Upper lobe of right lung (tissue), 1 donor: ENCODE data around the gene KCMF1. TPM values are rescaled to one million over a fixed set of nuclear protein-coding genes. Genes with fewer than 3 reads are reported as not detected.

Experiments
- ATAC-seq: fragments of 200-7000 bp; cut with Tn5 transposase; one replicate; pipeline ENCODE4 v1.9.1; 2020; ENCODE audit warnings: mild to moderate bottlenecking, moderate library complexity
- DNase-seq: peaks from one replicate; pipeline ENCODE4 v3.0.0-alpha.2; 2020
- H3K27ac ChIP-seq: fragments of 200-600 bp; one replicate; pipeline ENCODE4 v1.8.0; 2022
- H3K27me3 ChIP-seq: fragments of 200-600 bp; one replicate; pipeline ENCODE4 v1.8.0; 2022; ENCODE audit warnings: mild to moderate bottlenecking
- H3K36me3 ChIP-seq: fragments of 200-600 bp; one replicate; pipeline ENCODE4 v1.8.0; 2022
- H3K4me1 ChIP-seq: fragments of 200-600 bp; one replicate; pipeline ENCODE4 v1.8.0; 2022
- H3K4me3 ChIP-seq: fragments of 200-600 bp; one replicate; pipeline ENCODE4 v1.8.0; 2022; ENCODE audit warnings: mild to moderate bottlenecking
- H3K9me3 ChIP-seq: fragments of 200-600 bp; one replicate; pipeline ENCODE4 v1.8.0; 2022
- intact Hi-C: fragments of 100-400 bp; cut with DNase I; formaldehyde crosslinking; loops from one replicate; pipeline ENCODE4 v1.11.0; 2022
- total RNA-seq: library from RNA; stranded (reverse); fragmentation: NEBNext Ultra II Directional; extraction: Animal tissue kit (Norgen Biotek cat#: 25700); gene quantifications from one replicate; pipeline ENCODE4 v1.2.1, GENCODE V29; 2021
- TF ChIP-seq, protein P1 (sequence below): fragments of 200-600 bp; IDR thresholded peaks from one replicate; pipeline ENCODE4 v1.8.0; 2022; ENCODE audit warnings: antibody characterized with exemption
- donor health status: DM: no; HTN: yes; CAD: no; lungs with severe emphysema.

KCMF1 gene
- total RNA-seq, 1 donor from 2014 or later: 72.9 TPM

DNA sequence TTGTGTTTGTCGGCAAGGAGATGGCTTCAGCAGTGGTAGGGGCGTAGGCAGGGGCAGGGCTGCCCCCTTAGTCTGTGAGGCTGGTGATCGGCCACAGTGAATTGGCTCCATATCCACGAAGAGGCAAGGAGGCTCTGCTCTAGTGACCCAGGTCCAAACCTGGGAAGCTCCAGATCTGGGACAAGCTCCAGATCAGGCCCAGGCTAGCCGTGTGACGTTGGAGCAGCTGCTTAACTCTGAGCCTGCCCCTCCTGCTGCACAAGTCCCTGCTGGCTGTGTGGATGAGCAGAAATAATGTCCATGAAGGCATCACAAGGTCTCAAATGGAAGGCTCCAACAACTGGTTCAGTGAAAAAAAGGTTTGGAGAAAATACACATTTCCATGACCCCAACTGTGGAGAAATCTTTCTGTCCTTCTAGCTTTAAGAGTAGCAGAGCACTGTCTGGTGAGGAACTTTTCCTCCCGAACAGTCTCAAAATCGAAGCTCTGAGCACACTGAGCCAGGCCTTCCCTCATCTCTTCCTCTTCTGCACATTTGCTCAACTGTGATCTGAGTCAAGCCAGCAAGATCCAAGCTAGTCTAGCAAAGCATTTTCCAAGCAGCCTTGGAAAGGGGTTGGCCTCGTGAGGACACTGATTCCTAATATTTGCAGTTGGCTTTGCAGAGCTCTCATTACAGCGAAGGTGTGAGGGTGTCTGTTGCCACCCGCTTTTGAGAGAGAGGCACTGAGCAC lies 95.2 kb downstream of the KCMF1 start:
- Histone ChIP-seq H3K4me1 (peaks cover 4% of the 10 kb centered on the region), H3K4me3 (no peak overlapping the region), H3K36me3 (no peaks in the 10 kb centered on the region), H3K9me3 (no peaks in the 10 kb centered on the region), H3K27me3 (peaks cover 3% of the 10 kb centered on the region), H3K27ac (no peak overlapping the region)
- ATAC-seq (no peak), DNase-seq (no peak)
- intact Hi-C loops: loop anchor here (10.0 kb wide), 1 partner anchor 219 kb away; no protein-coding TSS in a partner anchor
- TF ChIP-seq, protein P1, sequence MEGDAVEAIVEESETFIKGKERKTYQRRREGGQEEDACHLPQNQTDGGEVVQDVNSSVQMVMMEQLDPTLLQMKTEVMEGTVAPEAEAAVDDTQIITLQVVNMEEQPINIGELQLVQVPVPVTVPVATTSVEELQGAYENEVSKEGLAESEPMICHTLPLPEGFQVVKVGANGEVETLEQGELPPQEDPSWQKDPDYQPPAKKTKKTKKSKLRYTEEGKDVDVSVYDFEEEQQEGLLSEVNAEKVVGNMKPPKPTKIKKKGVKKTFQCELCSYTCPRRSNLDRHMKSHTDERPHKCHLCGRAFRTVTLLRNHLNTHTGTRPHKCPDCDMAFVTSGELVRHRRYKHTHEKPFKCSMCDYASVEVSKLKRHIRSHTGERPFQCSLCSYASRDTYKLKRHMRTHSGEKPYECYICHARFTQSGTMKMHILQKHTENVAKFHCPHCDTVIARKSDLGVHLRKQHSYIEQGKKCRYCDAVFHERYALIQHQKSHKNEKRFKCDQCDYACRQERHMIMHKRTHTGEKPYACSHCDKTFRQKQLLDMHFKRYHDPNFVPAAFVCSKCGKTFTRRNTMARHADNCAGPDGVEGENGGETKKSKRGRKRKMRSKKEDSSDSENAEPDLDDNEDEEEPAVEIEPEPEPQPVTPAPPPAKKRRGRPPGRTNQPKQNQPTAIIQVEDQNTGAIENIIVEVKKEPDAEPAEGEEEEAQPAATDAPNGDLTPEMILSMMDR: no peak

- peak overlapping the region; percentile 33 for H3K4me3 ChIP-seq
- peaks cover 3% of the 10 kb centered on the region for H3K27me3 ChIP-seq
- DNase-seq (peak; percentile 81), ATAC-seq (peak; percentile 86)
- intact Hi-C loops: loop anchor here (10.0 kb wide), 1 partner anchor 218 kb away; no protein-coding TSS in a partner anchor
- TF ChIP-seq, protein P1: peak; percentile 90
- no peaks in the 10 kb centered on the region for H3K9me3 ChIP-seq
- H3K36me3 ChIP-seq: no peaks in the 10 kb centered on the region
- peaks cover 4% of the 10 kb centered on the region for H3K4me1 ChIP-seq
- H3K27ac ChIP-seq: no peak overlapping the region
These were observed 96.0 kb downstream of the KCMF1 start for GRCh38 chr2:85066874-85067351.

DNA sequence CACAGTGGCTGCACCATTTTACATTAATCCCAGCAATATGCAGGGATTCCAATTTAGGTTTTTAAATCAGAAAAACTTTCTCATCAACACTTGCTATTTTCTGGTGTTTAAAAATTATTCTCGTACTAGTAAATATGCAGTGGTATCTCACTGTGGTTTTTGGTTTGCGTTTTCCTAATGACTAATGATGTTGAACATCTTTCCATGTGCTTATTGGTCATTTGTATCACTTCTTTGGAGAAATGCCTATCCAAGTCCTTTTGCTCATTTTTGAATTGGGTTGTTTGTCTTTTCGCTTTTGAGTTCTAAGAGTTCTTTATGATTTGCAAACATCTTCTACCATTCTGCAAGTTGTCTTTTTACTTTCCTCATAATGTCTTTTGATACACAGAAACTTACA lies 100.1 kb downstream of the KCMF1 start:
- Histone ChIP-seq H3K27me3 (no peaks in the 10 kb centered on the region), H3K36me3 (no peaks in the 10 kb centered on the region), H3K4me3 (no peak overlapping the region), H3K4me1 (peaks cover 4% of the 10 kb centered on the region), H3K27ac (no peak overlapping the region), H3K9me3 (no peaks in the 10 kb centered on the region)
- TF ChIP-seq, protein P1: no peak
- intact Hi-C loops: no loop called here
- DNase-seq (no peak), ATAC-seq (no peak)

- no peaks in the 10 kb centered on the region for H3K36me3 ChIP-seq
- no peak overlapping the region for H3K27ac ChIP-seq
- intact Hi-C loops: no loop called here
- no peaks in the 10 kb centered on the region for H3K4me1 ChIP-seq
- H3K4me3 ChIP-seq: no peak overlapping the region
- no peak for DNase-seq
- TF ChIP-seq, protein P1: no peak
- no peaks in the 10 kb centered on the region for H3K27me3 ChIP-seq
- H3K9me3 ChIP-seq: no peaks in the 10 kb centered on the region
- no peak for ATAC-seq
These were observed 102.1 kb downstream of the KCMF1 start for GRCh38 chr2:85073033-85073432.

GRCh38 chr2:85076618-85077274 lies 105.8 kb downstream of the KCMF1 start:
- no peak overlapping the region for H3K27ac ChIP-seq
- intact Hi-C loops: no loop called here
- H3K36me3 ChIP-seq: no peaks in the 10 kb centered on the region
- H3K27me3 ChIP-seq: no peaks in the 10 kb centered on the region
- DNase-seq (no peak), ATAC-seq (no peak)
- H3K4me3 ChIP-seq: no peak overlapping the region
- no peaks in the 10 kb centered on the region for H3K9me3 ChIP-seq
- H3K4me1 ChIP-seq: no peaks in the 10 kb centered on the region
- TF ChIP-seq, protein P1: no peak
